ENCODE data around the gene RASA4.
A peak's percentile ranks its signal among the peaks of the same experiment; 100 is the strongest.
"Not testable (repeated sequence)": the region's sequence is repeated elsewhere in the genome, so short reads cannot be mapped to it uniquely, and the experiment has no call there.

The RASA4 gene

DNA sequence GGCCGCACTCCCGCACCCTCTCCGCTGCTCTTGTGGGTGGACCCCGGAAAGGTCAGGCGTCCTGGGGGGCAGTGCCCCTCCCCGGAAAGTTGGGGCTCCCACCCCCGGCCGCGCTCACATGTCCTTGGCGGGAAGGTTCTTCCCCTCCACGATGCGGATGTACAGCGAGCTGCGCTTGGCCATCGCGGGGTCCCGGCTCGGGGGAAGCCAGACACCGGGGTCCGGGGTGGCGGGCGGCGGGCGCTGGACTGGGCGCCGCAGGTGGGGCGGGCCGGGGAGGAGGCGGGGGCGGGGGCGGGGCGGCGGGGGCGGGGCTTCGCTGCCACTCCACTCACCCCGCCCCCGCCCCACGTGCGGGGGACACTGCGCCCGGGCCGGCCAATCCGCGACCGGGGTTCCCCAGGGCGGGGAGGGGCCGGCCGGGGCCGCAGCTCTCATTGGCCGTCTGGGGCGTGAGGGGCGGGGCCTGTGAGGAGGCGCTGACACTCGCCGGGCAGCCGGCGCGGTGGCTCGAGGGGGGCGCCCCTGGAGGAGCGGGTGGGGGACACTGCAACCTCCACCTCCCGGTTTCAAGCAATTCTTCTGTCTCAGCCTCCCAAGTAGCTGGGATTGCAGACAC lies at the start of gene RASA4:
RASA4 (minus strand) TSS at position 250 of the 619 bp plus-strand sequence; CDS start at position 183, 67 bp downstream.
- peak; percentile 29 for DNase-seq

DNA sequence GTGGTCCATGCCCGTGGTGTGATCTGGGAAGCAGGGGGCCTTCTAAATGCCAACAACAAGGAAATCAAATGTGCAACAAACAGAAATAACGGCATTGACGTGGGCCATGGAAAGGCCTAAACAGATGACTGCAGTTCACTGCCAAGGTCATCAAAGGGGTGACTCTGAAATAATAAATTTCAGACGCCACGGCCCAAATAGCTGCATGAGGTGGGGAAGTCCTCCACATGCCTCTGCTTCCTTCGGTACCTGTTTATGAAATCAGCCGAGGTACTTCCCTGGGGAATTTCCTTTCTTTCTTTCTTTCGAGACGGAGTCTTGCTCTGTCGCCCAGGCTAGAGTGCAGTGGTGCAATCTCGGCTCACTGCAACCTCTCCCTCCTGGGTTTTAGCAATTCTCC lies 48.2 kb upstream of the RASA4 start:
- not testable (repeated sequence) for DNase-seq

DNA sequence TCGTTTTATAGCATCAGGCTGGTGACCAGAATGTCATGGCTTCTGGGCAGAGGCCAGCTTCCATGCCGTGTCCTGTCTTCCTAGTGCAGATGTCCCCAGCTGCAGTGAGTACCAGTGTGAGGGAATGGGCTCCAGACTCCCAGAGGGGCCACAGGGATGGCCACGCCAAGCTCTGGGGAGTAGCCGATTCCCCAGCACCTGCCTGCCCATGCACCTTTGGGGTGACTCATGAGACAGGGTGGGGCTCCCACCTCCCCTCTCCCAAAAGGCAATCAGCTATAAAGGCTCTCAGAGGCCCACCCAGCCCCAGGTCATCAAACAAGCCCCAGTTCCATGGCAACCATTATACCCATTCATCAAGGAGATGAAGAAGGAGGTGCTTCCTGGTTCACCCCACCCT lies 33.4 kb upstream of the RASA4 start, which contains the start of gene SPDYE2B:
SPDYE2B (plus strand) TSS at position 396 of the 400 bp plus-strand sequence. CDS start 2,030 bp downstream, outside the sequence.
- not testable (repeated sequence) for DNase-seq

- DNase-seq: not testable (repeated sequence)
Measured at GRCh38 chr7:102647813-102648212, 31.3 kb upstream of the RASA4 start.

GRCh38 chr7:102643404-102643803 lies 26.8 kb upstream of the RASA4 start:
- DNase-seq: not testable (repeated sequence)

- DNase-seq: not testable (repeated sequence)
Measured at GRCh38 chr7:102642691-102643090, 26.1 kb upstream of the RASA4 start, which contains the start of gene UPK3BL1. TSS of gene UPK3BL1 (minus strand) at chr7:102642791. CDS start at chr7:102642741, 50 bp downstream.

DNA sequence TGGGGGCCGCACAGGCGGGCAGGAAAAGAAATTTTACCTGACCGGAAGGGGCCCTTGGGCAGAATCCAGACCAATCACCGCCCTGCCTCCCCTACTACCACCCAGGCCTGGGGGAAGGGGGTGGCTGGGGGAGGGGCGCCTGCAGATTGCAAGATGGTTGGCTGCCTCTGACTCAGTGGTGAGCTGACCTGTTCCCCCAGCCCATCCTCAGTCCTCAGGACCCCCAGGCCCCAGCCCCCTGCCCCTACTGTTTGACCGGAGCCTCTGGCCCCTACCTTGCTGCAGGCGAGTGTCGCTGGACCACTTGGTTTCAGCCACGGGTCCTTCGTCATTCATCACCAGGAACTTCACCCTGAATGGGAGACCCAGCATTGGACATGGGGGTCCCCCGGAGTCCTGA lies 22.3 kb upstream of the RASA4 start:
- DNase-seq: peak; percentile 2

DNA sequence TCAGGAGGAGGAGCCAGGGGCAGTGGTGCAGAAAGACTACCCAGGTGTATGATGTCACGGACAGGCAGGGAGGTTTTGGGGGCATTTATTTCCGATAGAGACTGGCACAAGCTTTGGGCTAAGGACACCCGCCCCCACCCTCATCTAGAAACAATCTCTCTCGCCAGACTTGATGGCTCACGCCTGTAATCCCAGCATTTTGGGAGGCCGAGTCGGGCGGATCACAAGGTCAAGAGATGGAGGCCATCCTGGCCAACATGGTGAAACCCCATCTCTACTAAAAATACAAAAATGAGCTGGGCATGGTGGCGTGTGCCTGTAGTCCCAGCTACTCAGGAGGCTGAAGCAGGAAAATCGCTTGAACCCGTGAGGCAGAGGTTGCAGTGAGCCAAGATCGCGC lies 20.4 kb upstream of the RASA4 start:
- DNase-seq: not testable (repeated sequence)

GRCh38 chr7:102635354-102635753 lies 18.8 kb upstream of the RASA4 start:
- not testable (repeated sequence) for DNase-seq

DNA sequence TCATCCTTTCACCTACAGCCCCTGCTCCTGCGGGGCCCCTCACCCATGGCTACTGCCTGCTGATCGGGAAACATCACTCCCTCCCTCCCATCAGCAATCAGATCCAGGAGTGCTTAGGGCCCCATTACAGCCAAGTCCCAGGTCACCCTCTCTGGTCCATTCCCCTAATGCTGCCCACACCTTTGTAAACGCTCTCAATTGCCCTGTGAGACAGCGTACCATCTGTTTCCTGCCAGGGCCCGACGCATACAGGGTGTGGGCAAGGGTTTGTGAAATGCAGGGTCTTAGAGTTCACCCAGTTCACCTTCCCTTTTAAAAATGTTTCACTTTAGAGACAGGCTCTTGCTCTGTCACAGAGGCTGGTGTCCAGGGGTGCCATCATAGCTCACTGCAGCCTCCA lies 17.7 kb upstream of the RASA4 start:
- DNase-seq: not testable (repeated sequence)

DNA sequence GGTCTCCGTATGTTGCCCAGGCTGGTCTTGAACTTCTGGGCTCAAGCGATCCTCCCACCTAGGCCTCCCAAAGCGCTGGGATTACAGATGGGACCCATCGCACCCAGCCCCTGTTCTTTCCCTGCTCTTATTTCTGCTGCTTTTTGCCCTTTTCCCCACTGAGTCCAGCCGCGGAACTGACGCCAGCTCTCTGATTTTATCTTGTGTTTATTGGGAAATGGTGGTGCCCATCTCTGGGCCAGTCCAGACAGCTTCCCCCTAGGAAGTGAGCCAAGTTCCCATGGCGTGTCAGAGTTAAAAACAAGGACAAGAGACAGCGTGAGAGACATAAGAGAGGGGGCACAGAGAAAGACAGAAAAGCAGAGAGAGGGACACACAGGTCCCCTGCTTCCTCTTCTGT lies 14.1 kb upstream of the RASA4 start:
- not testable (repeated sequence) for DNase-seq

- DNase-seq: not testable (repeated sequence)
Measured at GRCh38 chr7:102627271-102627904, 10.8 kb upstream of the RASA4 start.

GRCh38 chr7:102618122-102618521 lies 1.6 kb upstream of the RASA4 start:
- DNase-seq: peak; percentile 0

- DNase-seq: not testable (repeated sequence)
Measured at GRCh38 chr7:102615930-102616329, 626 bp downstream of the RASA4 start.

GRCh38 chr7:102614873-102615272 lies 1.7 kb downstream of the RASA4 start:
- DNase-seq: not testable (repeated sequence)

- DNase-seq: not testable (repeated sequence)
Measured at GRCh38 chr7:102614346-102614697, 2.2 kb downstream of the RASA4 start.

DNA sequence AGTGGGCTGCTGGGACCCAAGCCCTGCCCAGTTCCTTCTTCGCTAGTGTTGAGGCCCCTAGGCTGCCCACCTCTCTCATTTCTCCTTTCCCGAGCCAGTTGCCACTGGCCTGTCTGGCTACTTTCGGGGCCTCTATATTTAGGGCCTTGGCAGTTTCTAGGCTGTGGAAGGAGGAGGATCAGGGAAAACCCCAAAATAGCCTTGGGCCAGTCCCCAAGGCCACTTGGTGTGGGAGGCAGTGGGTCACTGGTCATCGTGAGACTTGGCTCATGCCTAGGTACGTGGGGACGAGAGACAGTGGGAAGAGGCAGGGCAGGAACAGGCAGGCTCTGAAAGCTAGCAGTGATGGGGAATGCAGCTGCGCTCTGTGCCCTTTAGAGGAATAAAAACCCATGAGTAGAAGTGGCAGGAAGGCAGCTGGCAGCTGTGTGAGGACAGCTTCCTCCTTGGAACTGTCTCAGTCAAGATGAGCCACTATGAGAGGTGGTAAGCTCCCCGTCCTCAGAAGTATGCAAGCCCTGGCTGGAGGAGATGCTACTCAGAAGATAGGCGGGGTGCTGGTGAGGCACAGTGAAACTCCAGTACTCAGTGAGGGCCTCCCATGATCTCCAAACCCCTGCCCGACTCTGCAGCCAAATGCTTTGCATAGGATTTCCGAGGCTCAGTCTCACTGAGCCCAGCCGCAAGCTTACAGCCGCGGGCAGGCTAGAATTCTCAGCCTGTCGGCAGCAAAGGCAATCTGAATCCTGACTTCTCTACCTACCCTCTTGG lies 2.8 kb downstream of the RASA4 start:
- not testable (repeated sequence) for DNase-seq

DNA sequence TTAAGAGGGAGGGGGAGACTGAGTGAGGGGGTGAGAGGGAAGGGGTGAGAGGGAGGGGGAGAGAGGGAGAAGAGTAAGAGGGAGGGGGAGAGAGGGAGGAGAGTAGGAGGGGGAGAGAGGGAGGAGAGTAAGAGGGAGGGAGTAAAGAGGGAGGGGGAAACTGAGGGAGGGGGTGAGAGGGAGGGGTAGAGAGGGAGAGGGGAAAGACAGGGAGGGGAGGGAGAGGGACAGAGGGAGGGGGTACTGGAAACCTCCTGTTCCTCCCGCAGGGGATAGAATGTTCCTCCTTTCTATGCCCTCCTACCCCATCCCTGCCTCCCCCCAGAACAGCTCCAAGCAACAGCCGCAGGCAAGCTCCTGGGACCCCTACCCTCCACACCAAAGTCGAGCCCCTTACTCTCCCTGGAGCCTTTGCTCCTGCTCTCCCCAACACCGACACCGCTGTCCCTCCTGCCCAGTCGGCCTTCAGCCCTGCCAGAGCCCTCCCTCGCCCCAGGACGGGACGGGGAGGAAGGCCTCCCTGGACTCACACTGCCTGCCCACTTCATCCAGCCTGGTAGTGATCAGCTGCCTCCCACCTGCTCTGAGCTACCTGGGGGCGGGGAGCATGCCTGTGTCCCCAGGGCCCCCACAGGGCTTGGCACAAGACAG lies 4.8 kb downstream of the RASA4 start:
- DNase-seq: peak; percentile 36

GRCh38 chr7:102611013-102611674 lies 5.4 kb downstream of the RASA4 start:
- not testable (repeated sequence) for DNase-seq

- DNase-seq: not testable (repeated sequence)
Measured at GRCh38 chr7:102610441-102610840, 6.1 kb downstream of the RASA4 start.

GRCh38 chr7:102609734-102610133 lies 6.8 kb downstream of the RASA4 start:
- not testable (repeated sequence) for DNase-seq

DNA sequence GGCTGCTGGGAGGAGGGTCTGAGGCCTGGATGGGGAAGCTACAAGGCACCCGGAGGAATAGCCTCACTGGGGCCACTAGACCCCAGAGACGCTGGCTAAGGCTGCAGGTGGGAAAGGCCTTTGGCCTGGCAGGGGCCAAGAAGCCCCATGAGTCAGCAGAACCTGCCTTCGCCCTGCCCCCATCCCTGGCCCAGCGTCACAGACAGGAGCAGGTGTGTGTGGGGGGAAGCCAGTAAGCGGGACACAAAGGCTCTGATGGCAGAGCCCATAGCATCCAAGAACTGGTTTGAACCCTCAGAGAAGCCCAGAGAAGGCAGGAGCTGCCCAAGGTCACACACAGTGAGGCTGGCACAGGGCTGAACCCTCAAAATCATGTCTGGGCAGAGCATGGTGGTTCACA lies 9.7 kb downstream of the RASA4 start:
- not testable (repeated sequence) for DNase-seq

Measured in EL (cell line).